Epithelial cell of esophagus (primary cell): ENCODE results near the gene MDFI.

Experiments used
- DNase-seq: peaks from one replicate; pipeline ENCODE4 v3.0.0; 2010; ENCODE audit warnings: low read depth
- H3K4me3 ChIP-seq: 2 replicates; pipeline ENCODE4 v1.5.1; 2011; ENCODE audit warnings: mild to moderate bottlenecking, low read length, control low read depth
- CTCF ChIP-seq: IDR thresholded peaks from 2 replicates; pipeline ENCODE4 v1.5.1; 2011; ENCODE audit warnings: low read depth, mild to moderate bottlenecking, low read length, control low read depth, inconsistent platforms; ENCODE audit not compliant: insufficient read depth; ENCODE audit errors: missing control alignments

The MDFI gene

GRCh38 chr6:41642960-41643898 lies 5.0 kb downstream of the MDFI start:
- TF ChIP-seq CTCF, result no peak
- H3K4me3 ChIP-seq, result no peak overlapping the region
- no peak for DNase-seq

- no peak for DNase-seq
- no peak for TF ChIP-seq CTCF
- H3K4me3 ChIP-seq, result no peak overlapping the region
Measured at GRCh38 chr6:41643899-41644269, 5.6 kb downstream of the MDFI start.

- no peak overlapping the region for H3K4me3 ChIP-seq
- peak; percentile 77 for DNase-seq
- TF ChIP-seq CTCF, result no peak
Measured at GRCh38 chr6:41644297-41644879, 6.1 kb downstream of the MDFI start.

GRCh38 chr6:41645007-41645618 lies 6.8 kb downstream of the MDFI start:
- no peak for DNase-seq
- TF ChIP-seq CTCF, result no peak
- H3K4me3 ChIP-seq, result no peak overlapping the region

GRCh38 chr6:41646026-41646795 lies 7.9 kb downstream of the MDFI start:
- DNase-seq, result no peak
- TF ChIP-seq CTCF, result no peak
- H3K4me3 ChIP-seq, result no peak overlapping the region

- no peak overlapping the region for H3K4me3 ChIP-seq
- TF ChIP-seq CTCF, result no peak
- no peak for DNase-seq
Measured at GRCh38 chr6:41647061-41647511, 8.8 kb downstream of the MDFI start.
